ENCODE results near the gene COL12A1.

COL12A1 gene

DNA sequence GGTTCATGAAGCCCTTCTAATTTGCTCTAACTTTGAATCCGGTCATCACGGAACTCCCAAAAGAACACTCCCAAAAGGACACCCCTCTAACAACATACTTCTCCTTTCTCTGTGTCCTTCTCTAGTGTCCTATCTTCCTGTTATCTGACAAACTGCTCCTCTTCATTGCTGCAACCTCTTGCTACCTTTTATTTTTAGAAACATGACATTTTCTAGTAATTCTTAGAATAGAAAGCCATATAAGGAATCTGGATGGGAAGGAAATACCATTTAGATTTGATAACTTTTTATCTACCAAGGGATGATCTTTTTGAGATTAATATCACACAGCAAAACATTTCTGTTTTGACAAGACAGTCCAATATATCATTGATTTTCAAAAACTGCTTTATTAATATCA, 63.1 kb downstream of the COL12A1 start:
- no peak for DNase-seq (ENCODE audit: low spot score)

DNA sequence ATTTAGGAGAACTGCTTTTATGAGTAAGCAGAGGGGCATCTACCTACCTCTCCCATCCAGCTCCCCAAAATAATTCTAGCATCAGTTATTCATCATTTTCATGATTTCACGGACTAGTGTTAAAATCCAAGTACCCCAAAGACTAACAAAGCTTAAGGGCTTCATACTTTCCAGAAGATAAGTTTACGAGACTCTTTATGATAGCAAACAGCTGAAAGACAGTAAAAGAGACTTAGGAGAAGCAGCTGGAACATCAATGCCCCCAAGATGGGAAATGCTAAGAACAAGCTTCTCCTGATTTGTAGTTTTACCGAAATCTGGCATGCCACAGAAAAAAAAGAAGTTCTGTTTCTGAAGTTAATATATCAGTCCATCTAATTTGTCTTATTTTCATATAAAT, 70.0 kb downstream of the COL12A1 start:
- no peak for DNase-seq (ENCODE audit: low spot score)

DNA sequence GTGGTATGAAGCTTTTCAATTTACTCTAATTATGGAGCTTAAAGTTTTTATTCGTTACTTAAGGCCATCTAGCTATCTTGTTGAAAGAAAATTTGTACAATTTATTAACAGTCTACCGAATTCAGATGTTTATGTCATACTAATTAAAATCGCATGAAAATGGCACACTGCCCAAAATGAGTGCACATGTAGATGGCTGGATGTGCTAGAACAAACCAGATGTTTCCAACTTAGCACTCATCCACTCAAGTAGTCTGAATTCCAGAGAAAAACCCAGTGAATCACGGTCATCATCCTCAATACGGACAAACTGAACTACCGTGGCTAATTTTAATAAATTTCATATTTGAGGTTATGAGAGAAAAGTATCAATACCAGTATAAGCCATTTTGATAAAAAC, 70.4 kb downstream of the COL12A1 start:
- no peak for DNase-seq (ENCODE audit: low spot score)

DNA sequence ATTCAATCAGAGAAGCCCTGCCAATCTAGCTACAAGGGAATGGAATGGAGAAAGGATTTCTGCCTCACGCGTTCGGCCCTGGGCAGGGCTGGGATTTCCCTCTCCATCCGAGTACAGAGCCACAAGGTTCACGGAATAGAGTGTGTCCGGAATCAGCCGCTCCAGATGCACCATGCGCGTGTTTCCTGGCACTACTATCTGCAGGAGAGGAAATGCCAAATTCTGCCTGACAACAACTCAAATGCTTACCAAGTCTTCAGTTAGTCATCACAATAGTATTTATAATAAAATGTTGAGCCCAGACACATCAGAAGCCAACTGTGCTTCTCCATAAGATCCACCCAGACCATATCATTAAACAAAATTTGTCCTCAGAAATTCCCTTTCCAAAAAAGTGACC, 75.1 kb downstream of the COL12A1 start:
- no peak for DNase-seq (ENCODE audit: low spot score)

DNA sequence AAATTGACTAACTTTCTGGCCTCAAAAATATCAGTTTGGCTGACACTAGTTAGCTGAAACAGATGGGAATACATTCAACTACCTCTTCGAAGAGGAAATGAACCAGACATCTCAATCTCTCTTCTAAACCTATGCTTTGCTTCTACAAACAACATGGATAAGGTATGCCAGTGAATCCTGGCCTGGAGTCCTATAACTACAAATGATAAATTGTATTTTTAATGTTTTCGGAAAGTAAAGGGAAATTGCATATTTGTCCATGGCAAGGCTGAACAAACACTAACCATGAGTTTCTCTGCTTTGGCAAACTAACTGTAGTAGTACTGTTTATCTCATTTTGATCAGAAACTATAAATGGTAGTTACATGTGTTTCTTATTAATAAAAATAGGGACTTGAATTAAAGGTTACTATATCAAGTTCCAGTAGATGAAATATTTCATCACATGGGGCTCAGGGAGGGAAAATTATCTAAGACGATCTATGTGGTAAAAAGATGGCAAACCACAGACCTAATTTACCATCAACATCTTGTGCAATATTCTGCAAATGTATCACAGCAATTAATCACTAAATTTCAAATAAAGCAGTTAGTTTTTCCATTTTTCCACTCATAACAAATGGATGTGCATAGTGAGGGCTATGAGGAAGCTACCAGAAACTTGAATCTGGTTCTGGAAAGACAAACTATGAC, 76.8 kb downstream of the COL12A1 start:
- no peak for DNase-seq (ENCODE audit: low spot score)

DNA sequence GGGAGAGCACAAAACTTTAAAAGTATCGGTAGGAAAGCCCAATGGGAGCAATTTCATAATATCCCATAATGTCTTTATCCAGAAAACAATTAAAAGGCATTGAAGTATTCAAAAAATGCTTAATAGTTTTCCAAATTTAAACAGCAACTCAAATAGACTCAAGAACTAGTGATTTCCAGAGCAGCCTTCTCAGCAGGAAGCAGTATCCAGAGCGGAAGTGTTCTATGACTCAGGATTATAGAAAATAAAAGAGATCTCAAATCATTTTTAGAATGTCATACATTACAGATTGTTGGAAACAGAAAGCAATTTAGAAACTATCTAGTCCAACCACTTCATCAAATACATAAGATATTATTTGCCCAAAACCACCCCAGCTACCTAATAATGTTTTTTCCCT, 79.3 kb downstream of the COL12A1 start:
- no peak for DNase-seq (ENCODE audit: low spot score)

DNA sequence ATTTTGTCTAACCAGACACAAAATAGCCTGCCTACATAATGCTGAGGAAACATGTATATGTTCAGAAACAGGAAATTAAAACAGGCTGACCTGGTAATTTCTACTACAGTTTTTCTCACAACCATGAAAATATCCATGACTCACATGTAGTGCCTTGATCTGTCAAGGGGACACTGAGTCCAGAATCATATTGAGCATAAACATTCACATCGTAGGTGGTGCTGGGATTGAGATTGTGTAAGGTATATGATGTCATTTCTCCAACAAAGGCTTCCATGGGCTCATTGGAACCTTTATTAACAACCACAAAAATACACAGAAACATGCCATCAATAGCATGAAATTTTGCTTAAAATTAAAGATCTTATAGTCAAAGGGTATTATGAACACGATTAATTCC, 80.9 kb downstream of the COL12A1 start:
- DNase-seq (ENCODE audit: low spot score) = no peak

DNA sequence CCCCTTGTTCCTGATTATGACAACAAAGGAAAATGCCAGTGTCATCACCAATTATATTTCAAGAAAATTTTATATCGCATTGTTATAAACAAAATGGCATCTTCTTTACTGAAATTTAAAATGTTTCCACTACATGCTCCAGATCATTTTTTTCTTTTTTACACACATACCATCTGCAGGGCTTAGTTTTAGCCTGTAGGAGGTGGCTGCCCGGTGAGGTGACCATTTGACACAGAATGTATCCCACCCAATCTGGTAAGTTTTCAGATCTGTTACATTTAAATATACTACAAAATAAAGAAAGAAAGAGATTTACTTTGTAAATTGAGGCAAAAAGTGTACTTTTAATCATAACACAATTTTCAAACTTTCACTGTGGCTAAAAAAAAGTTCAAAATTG, 81.8 kb downstream of the COL12A1 start:
- no peak for DNase-seq (ENCODE audit: low spot score)

DNA sequence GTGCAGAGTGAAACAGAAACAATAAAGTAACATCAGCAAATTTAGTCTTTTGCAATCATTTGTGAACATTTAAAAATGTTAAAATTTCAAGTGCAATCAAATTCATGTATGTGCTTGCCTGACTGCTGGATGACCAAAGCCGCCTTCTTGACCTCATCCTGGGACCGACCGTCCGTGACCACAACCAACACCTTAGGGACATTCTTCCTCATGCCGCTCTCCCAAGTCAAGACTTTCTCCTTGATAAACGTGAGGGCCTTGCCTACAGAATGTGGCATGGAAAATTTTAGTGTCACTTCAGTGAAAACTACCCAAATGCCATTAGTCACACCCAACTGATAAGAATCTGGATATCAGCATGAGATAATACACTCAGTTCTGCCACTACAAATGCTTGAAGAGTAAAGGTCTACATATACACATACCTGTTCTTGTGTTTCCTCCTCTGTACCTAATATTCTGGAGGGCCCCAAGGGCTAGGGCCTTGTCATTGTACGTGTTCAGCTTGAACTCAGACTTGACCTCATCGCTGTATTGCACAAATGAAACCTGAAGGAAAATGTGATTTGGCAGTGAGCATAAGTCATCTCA, 86.8 kb downstream of the COL12A1 start:
- DNase-seq (ENCODE audit: low spot score) = no peak

DNA sequence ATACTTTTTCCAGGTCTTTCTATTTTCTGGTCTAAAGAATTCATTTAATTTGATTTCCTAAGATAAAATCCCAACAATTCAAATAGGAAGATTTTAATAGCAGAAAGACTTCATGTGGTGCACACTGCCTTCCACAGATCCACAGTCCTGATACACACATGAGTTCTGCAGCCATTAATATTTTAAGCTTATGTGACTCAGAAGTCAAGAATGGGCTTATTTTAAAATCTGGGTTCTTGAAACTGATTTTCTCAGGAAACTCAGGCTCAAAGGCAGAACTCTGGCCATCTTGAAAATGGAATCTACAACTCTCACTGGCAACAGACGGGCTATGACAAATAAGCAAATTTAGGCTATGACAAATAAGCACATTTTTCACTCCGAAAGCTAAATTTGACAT, 88.2 kb downstream of the COL12A1 start:
- no peak for DNase-seq (ENCODE audit: low spot score)

DNA sequence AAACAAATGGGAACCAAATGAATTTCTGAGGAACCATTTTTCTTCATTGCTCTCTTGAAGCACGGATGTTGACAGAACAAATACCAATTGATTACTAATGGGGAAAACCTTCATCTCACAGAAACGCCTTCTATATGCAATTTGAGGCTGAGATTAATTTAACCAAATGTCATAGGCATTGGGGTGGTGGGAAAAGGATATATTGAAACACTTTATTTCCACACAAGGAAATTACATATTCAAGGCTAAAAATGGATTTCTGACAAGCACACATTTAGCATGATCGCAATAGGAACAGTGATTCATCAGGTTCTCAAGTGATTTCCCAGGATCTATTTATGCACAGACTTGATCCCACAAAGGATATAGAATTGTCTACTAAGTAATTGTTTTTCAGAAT, 88.9 kb downstream of the COL12A1 start:
- DNase-seq (ENCODE audit: low spot score) = no peak

DNA sequence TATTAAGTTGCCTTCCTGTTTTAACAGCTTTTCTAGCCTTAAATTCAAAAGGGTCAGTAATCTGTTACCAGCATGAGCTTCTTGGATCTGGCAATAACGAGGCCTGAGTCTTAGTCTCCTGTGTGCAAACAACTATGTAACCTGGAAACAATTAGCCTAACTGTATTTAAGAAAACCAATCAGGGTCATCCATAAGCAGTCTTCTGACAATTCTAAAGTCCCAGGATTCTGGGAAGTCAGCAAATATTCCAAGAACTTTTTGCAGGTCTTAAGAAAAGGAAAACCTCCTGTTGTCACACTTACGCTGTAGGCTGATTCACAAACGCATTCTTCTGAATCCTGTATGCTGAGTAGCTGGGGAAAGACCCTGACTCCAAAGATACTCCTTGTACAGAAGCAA, 90.4 kb downstream of the COL12A1 start:
- no peak for DNase-seq (ENCODE audit: low spot score)

DNA sequence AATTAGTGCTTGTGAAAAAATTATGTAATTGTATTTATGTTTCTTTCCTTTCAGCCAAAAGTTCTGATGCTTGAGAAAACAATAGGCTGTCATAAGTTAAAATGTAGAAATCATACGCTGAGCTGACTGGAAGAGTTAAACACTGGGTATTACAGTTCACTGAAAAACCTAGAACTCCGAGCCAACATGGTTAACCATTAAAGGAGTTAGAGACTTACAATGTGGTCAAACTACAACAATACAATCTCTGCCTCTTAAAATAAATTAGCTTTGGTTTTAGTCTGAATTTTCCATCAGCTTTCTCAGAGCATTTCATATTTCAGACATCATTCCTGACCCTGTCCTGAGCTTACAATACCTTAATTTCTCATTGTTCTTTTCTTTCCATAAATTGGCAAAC, 91.0 kb downstream of the COL12A1 start:
- DNase-seq (ENCODE audit: low spot score) = no peak

DNA sequence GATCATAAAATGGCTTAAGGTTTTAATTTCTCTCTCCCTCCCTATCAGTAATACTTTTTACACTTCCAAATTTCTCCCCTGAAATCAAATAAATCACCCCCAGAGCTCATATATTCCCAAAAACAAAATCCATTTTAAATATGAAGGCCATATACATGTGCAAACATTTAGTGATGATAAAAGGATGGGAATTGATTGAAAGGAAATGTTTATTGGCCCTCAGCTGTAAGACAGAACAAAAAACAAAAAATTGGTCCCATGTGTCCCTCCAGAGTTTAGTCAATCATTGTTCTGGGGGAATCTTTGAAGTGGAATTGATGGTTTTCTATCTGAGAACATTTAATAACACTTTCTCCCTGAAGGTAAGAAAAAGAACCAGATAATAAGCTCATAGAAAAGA, 91.7 kb downstream of the COL12A1 start:
- DNase-seq (ENCODE audit: low spot score) = no peak

DNA sequence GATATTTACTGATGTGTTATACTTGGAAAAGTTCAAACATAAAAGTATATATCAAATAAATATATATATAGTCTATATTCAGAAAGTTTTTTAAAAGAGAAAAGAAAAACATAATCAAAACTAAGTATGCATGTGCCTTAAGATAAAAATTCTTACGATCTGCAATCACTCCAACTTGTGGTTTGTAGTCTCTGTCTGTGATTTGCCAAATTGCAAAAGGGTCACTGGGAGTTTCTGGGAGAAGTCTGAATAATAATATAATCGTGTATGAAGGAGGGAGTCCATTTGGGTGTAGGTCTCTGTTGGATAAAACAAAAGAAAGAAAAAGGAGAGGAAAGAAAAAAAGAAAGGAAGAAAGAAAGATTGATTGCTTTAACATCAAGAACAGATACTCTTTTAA, 92.4 kb downstream of the COL12A1 start:
- DNase-seq (ENCODE audit: low spot score) = no peak

DNA sequence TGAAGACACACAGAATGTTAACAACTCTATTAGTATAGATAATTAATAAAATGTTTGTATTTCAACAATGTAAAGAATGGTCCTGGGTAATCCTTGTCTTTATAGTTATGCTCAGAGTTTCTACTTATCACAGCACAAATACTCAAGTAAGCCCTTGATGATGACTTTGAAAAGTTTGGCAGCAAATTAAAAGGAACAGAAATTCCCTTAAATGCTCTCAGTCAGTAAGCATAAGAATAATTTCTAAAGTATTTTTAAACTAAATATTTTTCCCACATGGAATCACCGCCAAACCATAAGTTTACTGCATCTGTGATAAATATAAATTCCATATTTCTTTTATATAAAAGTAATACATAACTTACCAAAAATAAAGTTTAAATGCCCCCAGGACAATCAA, 96.1 kb downstream of the COL12A1 start:
- DNase-seq (ENCODE audit: low spot score) = no peak

DNA sequence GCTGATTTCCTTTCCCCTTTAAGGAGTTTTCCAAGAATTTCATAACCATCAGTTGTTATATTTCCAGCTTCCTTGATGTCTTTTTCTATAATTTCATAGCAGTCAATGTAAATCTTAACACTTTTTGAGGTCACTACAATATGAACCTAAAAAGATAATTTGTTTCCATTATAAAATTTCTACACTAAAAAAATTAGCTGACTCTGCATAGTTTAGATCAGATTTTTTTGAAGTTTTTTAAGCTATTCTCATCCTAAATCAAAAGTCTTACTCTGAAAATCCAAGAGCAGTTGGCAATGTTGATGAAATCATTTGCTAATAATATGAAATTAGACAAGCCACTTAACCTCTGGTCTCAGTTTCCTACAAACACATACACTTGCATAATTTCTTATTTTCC, 96.8 kb downstream of the COL12A1 start:
- no peak for DNase-seq (ENCODE audit: low spot score)

DNA sequence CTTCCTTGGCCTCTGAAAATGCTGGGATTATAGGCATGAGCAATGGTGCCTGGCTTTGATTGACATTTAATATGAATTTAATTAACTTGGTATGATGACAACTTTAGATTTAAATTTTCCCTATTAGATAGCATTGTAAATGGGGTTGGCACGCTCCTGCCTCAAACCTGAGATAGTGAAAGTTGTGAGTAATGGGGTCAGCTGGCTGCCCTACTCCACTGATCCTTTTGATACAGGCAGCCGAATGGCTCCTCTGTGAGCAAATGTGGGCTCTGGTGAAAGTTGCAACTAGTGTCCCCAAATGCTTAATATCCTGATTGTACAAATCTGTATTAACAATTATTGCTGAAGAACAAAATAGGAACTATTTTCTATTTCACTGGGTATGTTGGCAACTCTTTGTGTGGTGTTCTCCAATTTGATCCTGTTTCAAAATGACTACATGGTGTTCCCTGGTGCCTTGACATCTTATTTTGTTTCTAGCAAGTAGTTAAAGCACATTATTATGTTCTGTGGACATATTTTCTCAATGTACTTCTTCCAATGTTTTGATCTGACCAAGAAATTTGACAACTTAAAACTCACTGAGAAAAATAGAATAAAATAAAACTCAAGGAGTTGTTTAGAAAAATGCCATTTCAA, 97.4 kb downstream of the COL12A1 start:
- DNase-seq (ENCODE audit: low spot score) = no peak

DNA sequence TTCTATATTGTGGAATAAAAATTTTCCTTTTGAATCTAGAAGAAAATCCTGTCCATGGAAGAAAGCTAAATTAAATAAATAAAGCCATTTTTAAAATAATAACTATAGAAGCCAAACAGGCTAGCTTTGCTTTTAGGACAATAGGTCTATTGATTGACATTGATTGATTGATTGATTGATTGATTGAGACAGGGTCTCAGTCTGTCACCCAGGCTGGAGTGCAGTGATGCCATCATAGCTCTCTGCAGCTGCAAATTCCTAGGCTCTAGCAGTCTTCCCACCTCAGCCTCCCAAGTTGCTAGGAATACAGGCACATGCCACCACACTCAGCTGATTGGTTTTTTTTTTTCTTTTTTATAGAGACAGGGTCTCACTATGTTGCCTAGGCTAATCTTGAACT, 97.9 kb downstream of the COL12A1 start:
- no peak for DNase-seq (ENCODE audit: low spot score)

DNA sequence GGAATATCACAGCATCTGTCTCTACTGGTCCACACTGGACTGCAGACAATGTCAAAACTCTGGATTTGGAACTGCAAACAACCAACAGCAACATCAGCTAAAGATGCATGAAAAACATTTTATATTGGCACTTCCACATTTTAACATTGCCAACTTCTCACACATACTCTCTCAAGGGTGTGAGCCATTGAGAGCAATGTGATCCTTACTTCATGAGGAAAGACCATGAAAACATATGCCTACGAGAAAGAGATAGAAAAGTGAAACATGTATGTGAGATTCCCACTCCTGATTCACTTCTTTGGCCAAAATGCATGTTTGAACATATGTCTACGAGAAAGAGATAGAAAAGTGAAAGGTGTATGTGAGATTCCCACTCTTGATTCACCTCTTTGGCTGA, 99.4 kb downstream of the COL12A1 start:
- no peak for DNase-seq (ENCODE audit: low spot score)

DNA sequence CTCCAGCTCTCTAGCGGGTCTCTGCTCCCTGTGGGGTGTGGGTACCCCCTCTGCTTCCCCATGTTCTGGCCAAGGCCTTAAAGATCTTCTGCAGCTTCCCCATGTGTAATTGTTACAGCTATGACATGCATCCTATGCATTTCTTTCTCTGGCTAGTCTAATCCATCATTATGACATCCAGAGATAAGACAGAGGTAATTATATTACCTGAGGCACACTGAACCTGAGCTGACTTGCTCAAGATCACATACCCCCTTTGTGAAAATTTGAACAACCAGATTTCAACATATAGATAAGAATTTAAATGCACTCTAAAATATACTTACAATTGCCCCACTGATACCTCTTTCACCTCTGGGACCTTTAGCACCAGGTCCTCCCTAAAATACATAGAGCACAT, 102.4 kb downstream of the COL12A1 start:
- DNase-seq (ENCODE audit: low spot score) = no peak

DNA sequence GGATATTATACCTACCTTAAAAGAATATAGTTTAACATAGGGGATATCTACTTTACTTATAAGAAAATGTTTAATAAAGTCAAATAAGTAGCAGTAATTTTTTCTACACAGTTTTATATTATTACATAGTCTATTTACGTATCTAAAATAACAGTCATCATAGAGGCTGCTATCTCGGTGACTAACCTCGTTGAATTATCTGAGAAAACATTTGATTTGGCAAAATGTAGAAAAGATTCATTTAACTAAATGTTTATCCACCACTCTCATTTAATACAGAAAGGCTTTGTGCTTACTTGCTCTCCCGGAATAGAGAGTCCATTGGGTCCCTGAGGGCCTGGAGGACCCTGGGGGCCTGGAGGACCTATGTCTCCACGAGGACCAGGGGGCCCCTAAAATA, 103.6 kb downstream of the COL12A1 start:
- no peak for DNase-seq (ENCODE audit: low spot score)

DNA sequence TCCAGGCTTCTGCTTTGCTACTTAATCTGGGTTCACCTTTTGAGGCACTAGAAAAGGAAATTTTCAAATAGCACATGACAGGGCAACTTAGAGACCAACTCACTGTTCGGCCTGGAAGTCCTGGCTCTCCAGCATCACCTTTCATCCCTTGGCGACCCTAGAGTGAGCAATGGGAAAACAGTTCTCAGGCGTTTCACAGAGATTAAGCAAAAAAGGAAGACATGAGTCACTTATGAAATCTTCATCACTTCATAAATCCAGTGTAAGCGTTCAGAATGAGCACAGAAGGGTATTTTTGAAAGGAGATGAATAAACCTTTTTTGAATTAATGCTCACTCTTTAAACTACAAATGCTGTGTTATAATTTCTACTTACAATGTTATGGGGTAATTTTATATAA, 104.0 kb downstream of the COL12A1 start:
- DNase-seq (ENCODE audit: low spot score) = no peak

DNA sequence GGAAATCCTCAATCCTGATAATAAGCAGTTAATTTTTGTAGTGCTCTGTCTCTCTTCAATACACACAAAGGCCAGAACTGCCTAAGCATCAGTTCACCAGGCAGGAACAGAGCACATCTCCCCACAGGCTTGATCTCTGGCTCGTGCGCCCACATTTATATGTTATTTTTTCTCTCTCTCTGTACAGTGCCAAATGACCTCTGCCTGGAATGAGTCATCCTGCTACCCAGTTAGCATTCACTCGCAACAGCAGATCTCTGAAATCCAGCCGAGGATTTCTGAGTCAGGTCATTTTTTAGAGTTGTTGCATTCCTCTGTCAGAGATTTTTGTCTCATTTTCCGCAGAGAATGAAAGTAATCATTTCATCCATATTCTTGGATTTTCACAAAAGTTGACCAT, 107.1 kb downstream of the COL12A1 start:
- no peak for DNase-seq (ENCODE audit: low spot score)
